HK-2 (cell line): Measurements from ENCODE around the gene FIS1.
"Not testable (repeated sequence)": the region's sequence is repeated elsewhere in the genome, so short reads cannot be mapped to it uniquely, and the experiment has no call there.

Experiments used
- DNase-seq: peaks from one replicate; pipeline ENCODE4 v3.0.0-alpha.2; 2018; ENCODE audit not compliant: unreplicated experiment

FIS1 gene

GRCh38 chr7:101258243-101258731 is 13.4 kb upstream of the FIS1 start:
- DNase-seq: no peak

DNA sequence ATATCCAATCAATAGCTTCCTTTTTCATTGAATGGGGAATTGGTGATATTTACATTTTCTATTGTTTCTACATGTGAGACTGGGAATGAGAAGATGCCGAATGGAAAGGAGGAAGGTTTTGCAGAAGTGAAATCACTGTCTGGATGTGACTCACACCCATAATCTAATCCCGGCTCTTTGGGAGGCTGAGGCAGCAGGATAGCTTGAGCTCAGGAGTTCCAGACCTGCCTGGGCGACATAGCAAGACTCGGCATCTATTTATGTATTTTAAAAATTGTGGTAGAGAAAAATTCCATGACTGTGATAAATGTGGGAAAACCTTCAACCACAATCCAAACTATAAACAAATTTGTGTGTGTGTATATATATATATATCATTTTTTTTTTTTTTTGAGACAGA is 10.9 kb upstream of the FIS1 start:
- no peak for DNase-seq

- not testable (repeated sequence) for DNase-seq
These were observed 8.3 kb upstream of the FIS1 start for GRCh38 chr7:101253199-101253598.

DNA sequence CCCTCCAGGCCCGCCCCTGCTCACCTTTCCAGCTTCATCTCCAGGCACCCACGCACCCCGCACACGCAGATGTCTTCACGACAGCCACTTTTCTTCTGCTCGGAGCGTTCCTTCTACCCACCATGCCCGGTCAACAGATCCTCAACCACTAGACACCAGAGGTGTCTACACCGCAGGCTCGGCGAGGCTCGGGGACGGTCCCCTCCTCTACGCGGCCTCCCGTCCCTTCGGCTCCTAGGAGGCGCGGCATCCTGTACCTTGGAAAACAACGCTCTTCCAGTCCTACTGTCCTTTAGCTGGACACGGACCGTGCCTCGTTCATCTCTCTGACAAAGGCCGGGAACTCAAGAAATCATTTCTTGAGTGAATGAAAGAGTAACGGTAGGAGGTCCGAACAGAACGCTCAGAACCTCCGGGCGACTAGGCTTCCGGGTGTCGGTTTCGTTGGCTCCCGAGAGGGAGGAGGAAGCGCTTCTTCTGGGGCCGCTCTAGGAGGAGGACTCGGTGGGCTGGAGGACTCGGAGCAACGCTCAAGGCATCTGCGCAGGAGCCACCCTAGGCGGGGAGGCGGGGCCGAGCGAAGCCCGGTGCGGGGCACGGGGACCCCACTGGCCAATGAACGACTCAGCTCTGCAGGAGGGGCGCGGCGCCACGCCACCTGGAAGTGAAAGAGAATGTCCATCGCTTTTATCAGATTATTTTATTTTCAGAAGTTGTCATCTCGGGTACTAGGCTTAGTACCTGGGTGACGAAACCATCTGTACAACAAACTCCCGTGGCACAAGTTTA is 7.2 kb upstream of the FIS1 start:
- DNase-seq: peak; percentile 98

DNA sequence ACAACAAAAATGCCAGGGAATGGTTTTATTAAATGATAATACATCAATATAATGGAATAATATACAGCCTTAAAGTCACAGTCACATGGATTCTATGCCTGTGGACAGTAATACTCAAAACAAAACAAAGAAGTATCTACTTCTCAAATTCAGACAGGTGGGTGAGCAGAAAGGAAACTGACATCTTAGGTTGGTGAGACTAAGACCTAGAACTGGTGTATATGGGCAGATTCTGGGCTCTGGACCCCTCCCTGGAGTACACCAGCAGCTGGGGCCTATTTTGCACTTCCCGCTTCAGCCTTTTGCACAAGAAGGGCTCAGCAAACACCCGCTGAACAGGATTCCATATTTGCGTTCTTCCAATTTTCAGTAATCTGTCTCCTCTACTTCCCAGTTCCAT is 5.4 kb upstream of the FIS1 start:
- DNase-seq: no peak

GRCh38 chr7:101248276-101248675 is 3.4 kb upstream of the FIS1 start:
- DNase-seq: no peak

GRCh38 chr7:101245147-101245668 is 327 bp upstream of the FIS1 start:
- DNase-seq: no peak

GRCh38 chr7:101243646-101244374 is 1.1 kb downstream of the FIS1 start:
- no peak for DNase-seq

GRCh38 chr7:101241443-101242349 is 3.2 kb downstream of the FIS1 start:
- no peak for DNase-seq

DNA sequence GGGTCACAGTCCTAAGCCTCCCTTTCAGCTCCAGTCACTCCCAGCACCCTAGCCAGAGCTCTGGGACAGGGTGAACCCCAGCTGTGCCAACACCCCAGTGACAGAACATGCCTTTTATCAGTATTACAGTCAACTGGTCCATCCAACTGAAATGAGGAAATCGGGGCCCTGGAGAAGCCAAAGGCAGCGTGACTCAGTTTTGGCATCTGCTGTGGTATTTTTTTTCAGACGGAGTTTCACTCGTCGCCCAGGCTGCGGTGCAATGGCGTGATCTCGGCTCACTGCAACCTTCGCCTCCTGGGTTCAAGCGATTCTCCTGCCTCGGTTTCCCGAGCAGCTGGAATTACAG is 3.9 kb downstream of the FIS1 start:
- DNase-seq: no peak

- DNase-seq: no peak
These were observed 4.5 kb downstream of the FIS1 start for GRCh38 chr7:101240226-101241014.

- DNase-seq: no peak
These were observed 5.0 kb downstream of the FIS1 start for GRCh38 chr7:101239951-101240220.

DNA sequence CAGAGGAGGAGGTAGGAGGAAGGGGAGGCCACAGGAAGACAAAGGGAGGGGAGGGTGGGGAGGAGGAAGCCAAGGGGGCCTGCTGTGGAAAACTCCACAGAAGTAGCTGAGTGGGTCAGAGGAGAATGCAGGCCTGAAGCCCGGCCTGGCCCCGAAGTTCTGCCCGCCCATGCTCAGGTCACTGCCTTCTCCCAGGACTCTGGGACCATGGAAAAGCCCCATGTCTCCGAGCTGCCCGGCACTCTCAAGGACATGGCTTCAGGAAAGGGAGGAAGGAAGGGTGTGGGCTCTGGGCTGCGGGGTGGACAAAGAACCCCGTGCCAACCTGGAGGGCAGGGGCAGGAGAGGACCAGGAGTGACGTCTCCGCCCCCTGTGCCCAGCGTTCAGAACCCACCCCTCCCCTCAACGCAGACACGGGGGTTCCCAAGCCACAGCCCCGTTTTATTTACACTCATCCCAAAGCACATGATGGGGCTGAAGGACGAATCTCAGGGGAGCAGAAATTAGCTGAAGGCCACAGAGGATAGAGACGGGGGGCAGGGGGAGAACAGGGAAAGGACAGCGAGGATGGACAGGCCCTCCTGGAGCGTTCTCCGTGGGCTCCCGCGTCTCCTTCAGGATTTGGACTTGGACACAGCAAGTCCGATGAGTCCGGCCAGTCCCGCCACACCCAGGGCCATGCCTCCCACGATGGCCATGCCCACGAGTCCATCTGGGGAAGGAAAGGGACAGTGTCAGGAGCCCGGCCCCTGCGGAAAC is 5.5 kb downstream of the FIS1 start:
- DNase-seq: no peak

DNA sequence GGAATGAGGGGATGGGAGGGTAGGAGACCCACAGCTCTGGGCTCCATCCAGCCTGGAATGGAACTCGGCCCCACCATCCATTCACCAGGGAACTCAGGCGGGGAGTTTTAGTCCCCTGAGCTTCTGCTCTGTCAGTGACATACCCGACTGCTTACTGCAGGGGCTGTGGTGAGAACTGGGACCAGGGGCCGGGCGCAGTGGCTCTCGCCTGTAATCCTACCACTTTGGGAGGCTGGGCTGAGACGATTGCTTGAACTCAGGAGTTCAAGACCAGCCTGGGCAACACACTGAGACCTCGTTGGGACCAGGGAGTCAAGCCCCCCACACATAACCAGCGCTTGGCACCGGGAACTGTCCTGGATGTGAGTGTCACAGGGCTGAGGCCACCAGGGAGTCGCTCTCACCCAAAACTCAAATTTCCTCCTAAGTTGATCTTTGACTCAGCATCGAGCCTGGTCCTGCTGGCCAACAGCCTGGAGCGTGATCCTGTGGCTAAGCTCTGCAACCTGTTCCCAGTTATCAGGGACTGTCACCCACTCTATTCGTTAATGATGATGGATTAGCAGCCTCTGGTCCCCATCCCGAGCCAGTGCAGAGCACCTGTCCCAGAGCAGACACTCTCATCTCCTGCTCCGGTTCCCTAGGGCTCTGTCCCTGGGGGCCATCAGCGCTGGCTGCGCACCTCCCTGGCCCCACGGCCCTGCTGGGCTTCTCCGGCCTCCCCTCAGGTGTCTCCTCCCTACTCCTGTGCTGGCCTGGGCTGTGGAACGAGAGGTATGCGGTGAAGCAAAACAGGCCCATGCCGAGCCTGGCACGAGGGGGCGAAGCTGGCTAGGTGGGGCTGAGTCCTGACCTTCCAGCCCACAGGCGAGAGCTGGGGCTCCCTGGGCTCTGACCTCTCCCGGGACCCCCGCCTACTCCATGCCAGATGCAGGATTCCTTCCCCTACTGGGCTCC is 6.4 kb downstream of the FIS1 start:
- DNase-seq: no peak

DNA sequence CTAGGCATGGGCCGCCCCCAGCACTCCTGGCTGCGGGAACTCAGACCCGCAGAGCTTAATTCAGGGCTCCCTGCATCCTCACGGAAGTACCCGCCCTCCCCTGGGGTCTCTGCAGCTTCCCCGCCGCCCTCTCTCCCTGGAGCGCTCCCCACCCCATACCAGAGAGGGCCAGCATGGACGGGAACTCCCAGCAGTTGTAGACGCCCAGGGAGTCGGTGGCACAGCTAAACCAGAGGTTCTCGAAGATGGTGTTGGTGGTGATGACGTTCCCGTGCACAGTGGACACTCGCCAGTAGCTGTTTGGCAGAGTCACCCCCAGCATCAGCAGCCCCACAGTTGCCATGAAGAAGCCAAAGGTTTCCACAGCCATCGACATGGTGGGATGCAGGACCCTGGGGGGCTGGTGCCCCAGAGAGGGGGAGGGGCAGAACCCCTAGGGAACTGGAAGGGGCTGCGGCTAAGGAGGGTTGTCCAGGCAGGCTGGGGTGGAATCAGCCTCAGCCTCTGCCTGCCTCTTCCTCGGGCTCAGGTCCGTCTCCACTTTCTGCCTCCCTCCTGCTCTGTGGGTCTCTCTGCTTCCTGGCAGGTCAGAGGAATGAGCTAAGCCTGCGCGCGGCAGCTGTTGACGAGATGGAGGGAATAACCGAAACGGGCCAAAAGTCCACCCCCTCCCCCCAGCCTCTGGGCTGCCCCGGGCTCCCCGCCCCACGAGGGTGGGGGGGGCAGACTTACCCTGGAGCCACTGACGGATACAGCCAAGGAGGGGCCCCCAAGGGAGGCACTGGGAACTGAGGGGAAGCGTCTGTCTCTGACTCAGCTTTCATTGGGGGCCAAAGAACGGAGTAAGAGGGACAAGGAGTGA is 7.4 kb downstream of the FIS1 start, which contains the start of gene CLDN15:
Gene CLDN15, minus strand, starts transcription at position 597 of the 862 bp plus-strand sequence. Its CDS starts 221 bp downstream, at position 376.
- no peak for DNase-seq

- no peak for DNase-seq
These were observed 8.5 kb downstream of the FIS1 start for GRCh38 chr7:101236292-101236835.

GRCh38 chr7:101235522-101235921 is 9.4 kb downstream of the FIS1 start:
- DNase-seq: no peak

DNA sequence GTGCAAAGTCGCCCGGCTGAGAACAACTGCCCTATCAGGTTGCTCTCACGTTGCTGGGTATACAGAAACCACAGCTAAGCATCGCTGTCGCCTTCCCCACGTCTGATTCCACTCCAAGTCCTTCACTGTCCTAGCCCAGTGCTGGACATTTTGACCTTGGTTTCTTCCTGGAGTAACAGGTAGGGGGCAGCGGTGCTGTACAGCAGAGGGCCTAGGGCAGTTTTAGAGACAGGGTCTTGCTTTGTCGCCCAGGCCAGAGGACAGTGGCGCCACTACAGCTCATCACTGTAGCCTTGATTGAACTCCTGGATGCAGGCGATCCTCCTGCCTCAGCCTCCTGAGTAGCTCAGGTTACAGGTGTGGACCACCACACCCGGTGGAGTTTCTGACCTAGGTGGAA is 9.8 kb downstream of the FIS1 start:
- DNase-seq: no peak
